Neutrophil (primary cell): ENCODE results near the gene STRIP1.

Experiments
- H3K27ac ChIP-seq: fragments of 200-600 bp; sonication (generic); 2 replicates; pipeline ENCODE4 v1.5.1; 2016; ENCODE audit warnings: mild to moderate bottlenecking, moderate library complexity
- H3K27me3 ChIP-seq: fragments of 200-600 bp; sonication (generic); 2 replicates; pipeline ENCODE4 v1.6.0; 2016; ENCODE audit warnings: mild to moderate bottlenecking
- H3K36me3 ChIP-seq: fragments of 200-600 bp; sonication (generic); 2 replicates; pipeline ENCODE4 v1.5.1; 2017
- H3K4me1 ChIP-seq, 2 experiments: fragments of 200-600 bp in 1 of 2; sonication (generic) in 1 of 2; 1 replicate in 1 of 2; 2 replicates in 1 of 2; pipeline versions ENCODE4 v1.5.1 to v1.6.1; 2013 to 2016; ENCODE audit warnings: low read depth in 1 of 2, low read length in 1 of 2, mild to moderate bottlenecking in 1 of 2, moderate library complexity in 1 of 2; ENCODE audit not compliant: control insufficient read depth in 1 of 2, insufficient read depth in 1 of 2
- H3K4me3 ChIP-seq, 2 experiments: fragments of 200-600 bp in 1 of 2; sonication (generic) in 1 of 2; 1 replicate in 1 of 2; 2 replicates in 1 of 2; pipeline ENCODE4 v1.5.1; 2013 to 2016; ENCODE audit warnings: low read depth in 1 of 2, low read length in 1 of 2, mild to moderate bottlenecking in 1 of 2, moderate library complexity in 1 of 2
- H3K9me3 ChIP-seq: fragments of 200-600 bp; sonication (generic); 2 replicates; pipeline ENCODE4 v1.5.1; 2016
- CTCF ChIP-seq: fragments of 200-600 bp; sonication (generic); IDR thresholded peaks from 2 replicates; pipeline ENCODE4 v1.5.1; 2016; ENCODE audit warnings: antibody characterized with exemption

STRIP1 gene

GRCh38 chr1:110065841-110066240 lies 31.4 kb downstream of the STRIP1 start:
- no peak overlapping the region for H3K4me3 ChIP-seq
- peaks cover 68% of the 10 kb centered on the region for H3K27me3 ChIP-seq
- peaks cover 18 to 28% of the 10 kb centered on the region in 2 experiments for H3K4me1 ChIP-seq
- no peaks in the 10 kb centered on the region for H3K9me3 ChIP-seq
- H3K27ac ChIP-seq: no peak overlapping the region
- TF ChIP-seq CTCF: no peak
- peaks cover 5% of the 10 kb centered on the region for H3K36me3 ChIP-seq

DNA sequence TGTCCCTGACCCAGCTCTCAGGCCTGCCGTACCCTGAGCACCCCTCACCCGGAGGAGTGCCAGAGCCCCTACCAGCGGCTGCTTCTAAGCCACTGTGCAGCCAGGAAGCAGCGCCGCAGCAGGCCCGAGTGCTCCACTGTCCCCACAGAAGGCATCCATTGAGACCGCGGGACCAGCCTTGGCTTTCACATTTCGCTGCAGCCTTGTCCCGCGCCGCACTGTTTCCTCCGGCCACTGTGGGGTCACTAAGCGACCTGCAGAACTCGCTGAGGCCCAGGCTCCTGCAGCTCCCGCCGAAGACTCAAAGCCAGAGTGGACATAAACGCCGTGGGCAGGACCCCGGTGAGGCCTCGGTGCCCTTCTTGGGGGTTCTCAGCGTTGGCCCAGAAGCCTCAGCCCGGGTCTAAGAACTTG lies 33.1 kb downstream of the STRIP1 start:
- peak overlapping the region in 1 of 2 experiments; percentile 26 for H3K4me3 ChIP-seq
- no peaks in the 10 kb centered on the region for H3K9me3 ChIP-seq
- no peak for TF ChIP-seq CTCF
- peaks cover 18 to 28% of the 10 kb centered on the region in 2 experiments for H3K4me1 ChIP-seq
- H3K36me3 ChIP-seq: no peaks in the 10 kb centered on the region
- no peak overlapping the region for H3K27ac ChIP-seq
- peaks cover 85% of the 10 kb centered on the region for H3K27me3 ChIP-seq

GRCh38 chr1:110067893-110068645 lies 33.6 kb downstream of the STRIP1 start:
- Histone ChIP-seq H3K36me3 (no peaks in the 10 kb centered on the region), H3K27me3 (peaks cover 91% of the 10 kb centered on the region), H3K4me3 (peak overlapping the region in 1 of 2 experiments; percentile 26), H3K4me1 (peaks cover 18 to 28% of the 10 kb centered on the region in 2 experiments), H3K27ac (no peak overlapping the region), H3K9me3 (no peaks in the 10 kb centered on the region)
- TF ChIP-seq CTCF: no peak

DNA sequence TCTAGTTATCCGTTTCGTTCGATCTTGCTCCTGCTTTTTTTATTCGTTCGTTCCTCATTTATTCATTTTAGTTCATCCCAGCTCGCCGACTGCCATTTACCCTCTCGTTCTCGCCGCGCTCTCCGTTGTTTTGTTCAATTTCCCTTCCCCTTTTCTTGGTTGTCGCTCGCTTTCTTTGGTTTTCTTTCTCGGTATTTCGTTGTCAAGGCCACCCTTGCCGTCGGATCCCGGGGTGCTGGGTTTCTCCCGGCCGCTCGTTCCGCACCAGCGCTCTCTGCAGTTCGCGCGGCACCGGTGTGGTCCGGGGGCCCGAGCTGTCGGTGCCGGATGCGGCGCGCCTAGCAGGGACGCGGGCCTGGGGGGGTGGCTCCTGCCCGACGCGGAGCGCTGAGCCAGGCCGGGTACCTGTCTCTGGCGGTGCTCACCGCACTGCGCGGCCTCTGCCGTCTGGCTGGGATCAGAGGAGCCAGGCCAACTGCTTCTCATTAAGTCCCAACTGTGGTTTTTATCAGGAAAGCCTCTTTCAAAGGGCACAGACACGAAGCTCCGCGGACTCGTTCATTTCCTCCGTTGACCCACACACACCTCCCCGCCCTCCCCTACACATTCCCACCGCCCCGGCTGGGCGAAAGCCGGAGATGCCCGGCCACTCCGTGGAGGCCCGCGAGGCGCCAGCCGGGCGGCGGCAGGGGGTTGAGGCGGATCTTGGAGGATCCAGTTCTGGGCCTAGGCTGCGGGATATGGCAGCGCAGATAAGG lies 34.4 kb downstream of the STRIP1 start:
- Histone ChIP-seq H3K4me1 (peaks cover 18 to 28% of the 10 kb centered on the region in 2 experiments), H3K27ac (no peak overlapping the region)

More for the DNA sequence above, 34.4 kb downstream of the STRIP1 start:
- TF ChIP-seq CTCF: no peak
- Histone ChIP-seq H3K36me3 (no peaks in the 10 kb centered on the region), H3K4me3 (peak overlapping the region in 1 of 2 experiments; percentile 26), H3K9me3 (no peaks in the 10 kb centered on the region), H3K27me3 (peaks cover 98% of the 10 kb centered on the region)
